CD14-positive monocyte (primary cell): ENCODE results near the gene MICU1. TPM values are rescaled to one million over a fixed set of nuclear protein-coding genes. Genes with fewer than 3 reads are reported as not detected.

Source experiments
- DNase-seq, 3 donors: peaks; one replicate each; pipeline ENCODE4 v3.0.0-alpha.2; 2011 to 2022
- H2AFZ ChIP-seq: 2 replicates; pipeline ENCODE4 v1.6.0; 2012; ENCODE audit warnings: mild to moderate bottlenecking, low read depth, low read length, inconsistent platforms; ENCODE audit not compliant: insufficient read depth, poor library complexity, severe bottlenecking
- H3K27ac ChIP-seq, 2 donors: 1 replicate in 1 of 2; 2 replicates in 1 of 2; pipeline ENCODE4 v1.5.1; 2012 to 2013; ENCODE audit warnings: low read length in 2 of 2, control low read depth in 1 of 2, inconsistent platforms in 1 of 2, low read depth in 1 of 2, mild to moderate bottlenecking in 1 of 2
- H3K27me3 ChIP-seq, 2 donors: one replicate each; pipeline versions ENCODE4 v1.6.0 to v1.6.1; 2011 to 2013; ENCODE audit warnings: low read length in 2 of 2; ENCODE audit not compliant: control insufficient read depth in 2 of 2, insufficient read depth in 2 of 2
- H3K36me3 ChIP-seq, 2 donors: replicated peaks in 1 of 2; 1 replicate in 1 of 2; 2 replicates in 1 of 2; pipeline versions ENCODE4 v1.5.1 to v1.6.1; 2012 to 2013; ENCODE audit warnings: low read length in 2 of 2, control low read depth in 1 of 2, inconsistent platforms in 1 of 2, mild to moderate bottlenecking in 1 of 2; ENCODE audit not compliant: insufficient read depth in 2 of 2, control insufficient read depth in 1 of 2
- H3K4me1 ChIP-seq, 2 donors: 1 replicate in 1 of 2; 2 replicates in 1 of 2; pipeline versions ENCODE4 v1.5.1 to v1.6.1; 2012 to 2013; ENCODE audit warnings: low read length in 2 of 2, control low read depth in 1 of 2, inconsistent platforms in 1 of 2, mild to moderate bottlenecking in 1 of 2, moderate library complexity in 1 of 2; ENCODE audit not compliant: insufficient read depth in 2 of 2, control insufficient read depth in 1 of 2
- H3K4me2 ChIP-seq: replicated peaks from 2 replicates; pipeline ENCODE3; 2012; ENCODE audit warnings: low read length, moderate library complexity, mild to moderate bottlenecking; ENCODE audit not compliant: poor library complexity, severe bottlenecking; ENCODE audit errors: extremely low read depth
- H3K4me3 ChIP-seq, 3 experiments: fragments of 200-600 bp in 1 of 3; sonication (generic) in 1 of 3; replicated peaks in 1 of 3; 1 replicate in 2 of 3; 2 replicates in 1 of 3; pipeline ENCODE4 v1.5.1; 2011 to 2013; ENCODE audit warnings: low read length in 3 of 3, mild to moderate bottlenecking in 3 of 3, control low read depth in 2 of 3, low read depth in 2 of 3, inconsistent platforms in 1 of 3, moderate library complexity in 1 of 3
- H3K79me2 ChIP-seq: 2 replicates; pipeline ENCODE4 v1.6.0; 2012; ENCODE audit warnings: mild to moderate bottlenecking, control low read depth, inconsistent platforms, low read length, moderate library complexity; ENCODE audit not compliant: insufficient read depth
- H3K9ac ChIP-seq: 2 replicates; pipeline ENCODE4 v1.6.0; 2017; ENCODE audit warnings: low read length, mild to moderate bottlenecking; ENCODE audit not compliant: insufficient read depth, poor library complexity, severe bottlenecking
- H3K9me3 ChIP-seq, 2 donors: replicated peaks in 1 of 2; 1 replicate in 1 of 2; 2 replicates in 1 of 2; pipeline versions ENCODE4 v1.5.1 to v1.6.1; 2012 to 2013; ENCODE audit warnings: low read length in 2 of 2, control low read depth in 1 of 2; ENCODE audit not compliant: control insufficient read depth in 1 of 2, insufficient read depth in 1 of 2
- H4K20me1 ChIP-seq: 2 replicates; pipeline ENCODE4 v1.6.0; 2012; ENCODE audit warnings: mild to moderate bottlenecking, low read length, control low read depth, moderate library complexity; ENCODE audit not compliant: insufficient read depth
- H3K27ac Mint-ChIP-seq, 7 donors: one replicate each; pipeline ENCODE4 v1.8.0; 2020; ENCODE audit warnings: mild to moderate bottlenecking in 7 of 7, mixed read lengths in 7 of 7, moderate library complexity in 6 of 7, inconsistent platforms in 2 of 7
- H3K27me3 Mint-ChIP-seq, 3 donors: one replicate each; pipeline ENCODE4 v1.8.0; 2021 to 2022; ENCODE audit warnings: low read depth in 3 of 3, mild to moderate bottlenecking in 3 of 3, mixed read lengths in 3 of 3, moderate library complexity in 3 of 3, inconsistent platforms in 1 of 3
- H3K36me3 Mint-ChIP-seq, 2 donors: one replicate each; pipeline ENCODE4 v1.8.0; 2020; ENCODE audit warnings: mixed read lengths in 2 of 2, inconsistent platforms in 1 of 2, mild to moderate bottlenecking in 1 of 2
- H3K4me1 Mint-ChIP-seq: one replicate; pipeline ENCODE4 v1.8.0; 2020; ENCODE audit warnings: mild to moderate bottlenecking, mixed read lengths
- H3K4me3 Mint-ChIP-seq, 2 donors: one replicate each; pipeline ENCODE4 v1.8.0; 2020; ENCODE audit warnings: mild to moderate bottlenecking in 2 of 2, mixed read lengths in 2 of 2, moderate library complexity in 1 of 2
- H3K9me3 Mint-ChIP-seq, 7 donors: one replicate each; pipeline ENCODE4 v1.8.0; 2020 to 2022; ENCODE audit warnings: mixed read lengths in 7 of 7, mild to moderate bottlenecking in 6 of 7, moderate library complexity in 6 of 7, inconsistent platforms in 2 of 7
- WGBS: methylation state at CpG from one replicate; pipeline ENCODE4 v1.1.5; 2013; ENCODE audit warnings: missing lambda C conversion rate; ENCODE audit not compliant: insufficient coverage; 5-methylcytosine and 5-hydroxymethylcytosine counted together
- intact Hi-C, 2 donors: fragments of 100-400 bp; cut with micrococcal nuclease; formaldehyde crosslinking; loops; one replicate each; pipeline versions ENCODE4 v1.15.0 to v1.15.1; 2023
- polyA plus RNA-seq, 3 donors: library from polyadenylated mRNA; depleted of rRNA in 1 of 3; unstranded in 2 of 3; stranded (reverse) in 1 of 3; fragments of 300-500 nt in 2 of 3; fragments of >200 nt in 1 of 3; fragmentation: Illumina TruSeq in 2 of 3; gene quantifications; 1 replicate in 2 of 3; 2 replicates in 1 of 3; pipeline ENCODE4 v1.2.3, GENCODE V29; 2012 to 2021
- TF ChIP-seq, protein P1 (sequence below): fragments of 200-600 bp; IDR thresholded peaks from one replicate; pipeline ENCODE4 v1.8.0; 2022; ENCODE audit warnings: antibody characterized with exemption, mild to moderate bottlenecking

MICU1 gene
- polyA plus RNA-seq, 3 donors, result 51.1 to 76.4 (median 51.7) TPM

DNA sequence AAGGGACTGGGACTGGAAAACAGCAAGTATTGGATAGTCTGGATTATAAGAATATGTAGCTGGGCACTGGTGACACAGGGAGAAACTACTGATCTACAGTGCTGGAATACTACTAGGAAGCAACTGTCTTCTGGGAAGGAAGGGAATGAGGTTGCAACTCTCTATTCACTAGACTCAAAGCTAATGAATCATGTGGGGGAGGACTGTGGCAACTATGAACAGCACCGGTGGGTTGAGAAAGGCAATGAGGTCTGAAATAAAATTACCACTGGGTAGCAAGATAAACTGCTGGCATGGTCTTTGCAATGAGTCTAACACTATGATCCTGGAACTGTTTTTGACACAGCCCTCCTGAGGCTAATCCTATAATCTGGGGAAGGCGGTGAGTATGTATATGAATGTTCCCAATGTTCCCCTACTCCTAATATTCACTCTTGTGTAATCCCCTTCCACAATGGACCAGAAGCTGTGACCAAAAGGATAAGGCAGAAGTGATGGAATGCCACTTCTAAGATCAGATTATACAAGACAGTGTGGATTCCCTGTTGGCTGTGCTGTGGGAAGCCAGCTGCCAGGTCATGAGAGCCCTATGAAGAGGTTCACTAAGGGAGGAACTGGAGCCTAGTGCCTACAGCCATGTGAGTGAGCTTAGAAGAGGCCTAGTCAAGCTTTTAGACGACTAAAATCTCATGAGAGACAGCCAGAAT, 169.8 kb downstream of the MICU1 start:
- H3K9me3 Mint-ChIP-seq, result peaks cover 0 to 6% (median 0%) of the 10 kb centered on the region in 7 donors
- H4K20me1 ChIP-seq, result no peaks in the 10 kb centered on the region
- no peaks in the 10 kb centered on the region for H3K27me3 ChIP-seq
- TF ChIP-seq, protein P1, sequence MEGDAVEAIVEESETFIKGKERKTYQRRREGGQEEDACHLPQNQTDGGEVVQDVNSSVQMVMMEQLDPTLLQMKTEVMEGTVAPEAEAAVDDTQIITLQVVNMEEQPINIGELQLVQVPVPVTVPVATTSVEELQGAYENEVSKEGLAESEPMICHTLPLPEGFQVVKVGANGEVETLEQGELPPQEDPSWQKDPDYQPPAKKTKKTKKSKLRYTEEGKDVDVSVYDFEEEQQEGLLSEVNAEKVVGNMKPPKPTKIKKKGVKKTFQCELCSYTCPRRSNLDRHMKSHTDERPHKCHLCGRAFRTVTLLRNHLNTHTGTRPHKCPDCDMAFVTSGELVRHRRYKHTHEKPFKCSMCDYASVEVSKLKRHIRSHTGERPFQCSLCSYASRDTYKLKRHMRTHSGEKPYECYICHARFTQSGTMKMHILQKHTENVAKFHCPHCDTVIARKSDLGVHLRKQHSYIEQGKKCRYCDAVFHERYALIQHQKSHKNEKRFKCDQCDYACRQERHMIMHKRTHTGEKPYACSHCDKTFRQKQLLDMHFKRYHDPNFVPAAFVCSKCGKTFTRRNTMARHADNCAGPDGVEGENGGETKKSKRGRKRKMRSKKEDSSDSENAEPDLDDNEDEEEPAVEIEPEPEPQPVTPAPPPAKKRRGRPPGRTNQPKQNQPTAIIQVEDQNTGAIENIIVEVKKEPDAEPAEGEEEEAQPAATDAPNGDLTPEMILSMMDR, result no peak
- no peak overlapping the region for H3K4me3 Mint-ChIP-seq
- H3K36me3 Mint-ChIP-seq, result peaks cover 18 to 37% of the 10 kb centered on the region in 2 donors
- peaks cover 5 to 24% of the 10 kb centered on the region in 2 donors for H3K36me3 ChIP-seq
- WGBS, result no CpG with 5 or more reads among the region's 3 CpGs
- H3K4me1 Mint-ChIP-seq, result peaks cover 33% of the 10 kb centered on the region
- H2AFZ ChIP-seq, result peak overlapping the region; percentile 32
- H3K9me3 ChIP-seq, result no peaks in the 10 kb centered on the region
- H3K9ac ChIP-seq, result no peak overlapping the region
- H3K4me2 ChIP-seq, result no peak overlapping the region
- H3K4me3 ChIP-seq, result peak overlapping the region in 1 of 3 experiments; percentile 6
- intact Hi-C loops, result no loop called here
- no peaks in the 10 kb centered on the region for H3K79me2 ChIP-seq
- no peaks in the 10 kb centered on the region for H3K27me3 Mint-ChIP-seq
- H3K4me1 ChIP-seq, result peaks cover 24 to 43% of the 10 kb centered on the region in 2 donors
- peak; percentile 3 to 14 (median 10) for DNase-seq
- peak overlapping the region; percentile 18 to 94 (median 82) for H3K27ac Mint-ChIP-seq
- H3K27ac ChIP-seq, result peak overlapping the region; percentile 60 to 71

DNA sequence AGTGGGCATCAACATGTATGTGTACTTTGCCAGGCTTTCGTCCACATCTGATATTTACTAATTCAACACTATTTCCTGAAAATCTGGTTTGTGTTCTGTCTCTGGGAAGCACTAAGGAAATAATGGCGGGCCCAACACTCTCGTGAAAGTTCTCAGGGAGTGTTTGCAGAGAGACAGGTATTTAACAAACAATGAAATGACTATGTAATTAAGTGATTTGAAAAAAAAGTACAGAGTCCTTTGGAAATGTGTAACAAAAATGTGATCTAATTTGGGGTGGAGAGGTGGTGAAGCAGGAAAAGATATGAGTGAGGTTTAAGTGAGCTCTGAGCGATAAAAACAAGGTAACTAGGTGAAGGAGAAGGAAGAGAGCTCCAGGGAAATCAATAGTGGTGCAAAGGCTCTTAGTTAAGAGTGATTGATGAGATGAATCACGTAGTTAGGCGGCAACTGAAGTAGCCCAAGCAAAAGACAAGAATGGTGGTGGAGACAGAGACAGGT, 175.9 kb downstream of the MICU1 start:
- Mint-ChIP-seq H3K36me3 (peaks cover 23 to 43% of the 10 kb centered on the region in 2 donors), H3K9me3 (peaks cover 0 to 2% (median 0%) of the 10 kb centered on the region in 7 donors), H3K4me3 (no peak overlapping the region), H3K27me3 (no peaks in the 10 kb centered on the region), H3K27ac (no peak overlapping the region), H3K4me1 (no peaks in the 10 kb centered on the region)
- peaks cover 8 to 29% of the 10 kb centered on the region in 2 donors for H3K36me3 ChIP-seq
- WGBS, result 90% methylated on average over 2 of the region's 6 CpGs
- H3K27me3 ChIP-seq, result no peaks in the 10 kb centered on the region
- no peak overlapping the region for H3K4me3 ChIP-seq
- DNase-seq, result no peak
- no peak overlapping the region for H3K9ac ChIP-seq
- no peaks in the 10 kb centered on the region for H3K9me3 ChIP-seq
- no peaks in the 10 kb centered on the region for H3K79me2 ChIP-seq
- H3K4me1 ChIP-seq, result no peaks in the 10 kb centered on the region
- no peak overlapping the region for H3K27ac ChIP-seq
- TF ChIP-seq, protein P1, result no peak
- no peaks in the 10 kb centered on the region for H4K20me1 ChIP-seq
- no peak overlapping the region for H3K4me2 ChIP-seq
- intact Hi-C loops, result no loop called here
- H2AFZ ChIP-seq, result no peak overlapping the region
